Gastrocnemius medialis (tissue), 4 donors: ENCODE measurements around the gene NCK2.

Experiments
- POLR2A ChIP-seq, 2 donors: fragments of 450-650 bp; IDR thresholded peaks; one replicate each; pipeline ENCODE4 v1.6.1; 2017; ENCODE audit warnings: antibody characterized with exemption in 2 of 2, mild to moderate bottlenecking in 2 of 2, moderate library complexity in 2 of 2
- TF ChIP-seq, protein P1 (sequence below), 5 experiments: fragments of 450-650 bp in 3 of 5; fragments of 200-600 bp in 2 of 5; sonication (generic) in 2 of 5; IDR thresholded peaks in 4 of 5; conservative IDR thresholded peaks in 1 of 5; 1 replicate in 4 of 5; 2 replicates in 1 of 5; pipeline ENCODE4 v1.5.1; 2016 to 2019; ENCODE audit warnings: antibody characterized with exemption in 5 of 5, mild to moderate bottlenecking in 3 of 5, moderate library complexity in 3 of 5

DNA sequence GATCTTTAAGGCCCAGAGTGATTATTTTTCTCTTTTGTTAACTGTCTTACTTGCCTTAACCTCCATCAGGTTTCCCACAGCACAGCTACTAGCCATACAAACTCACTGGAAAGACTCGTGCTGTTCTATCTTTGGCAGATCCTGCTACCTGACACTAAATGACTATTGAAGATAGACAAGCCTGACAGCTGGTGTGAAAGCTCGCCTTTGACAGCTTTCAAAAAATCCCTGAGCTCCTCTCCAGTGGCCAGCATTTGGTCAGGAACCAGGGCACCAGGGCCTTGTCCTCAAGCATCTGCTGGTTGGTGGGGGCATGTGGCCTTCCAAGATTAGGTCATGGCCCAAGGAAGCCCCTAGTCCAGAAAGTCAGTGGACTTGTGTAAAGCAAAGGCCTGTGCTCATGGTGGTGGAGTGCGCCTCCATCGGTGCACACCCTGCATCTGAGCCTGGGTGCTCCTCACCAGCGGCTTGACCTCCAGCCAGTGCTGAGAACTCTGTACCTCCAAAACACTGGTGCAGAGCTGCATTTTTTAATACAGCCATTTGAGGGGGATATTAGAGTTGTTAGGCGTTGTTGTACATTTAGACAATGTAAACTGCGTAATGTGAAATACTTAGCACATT is 158.5 kb downstream of the NCK2 start:
- no peak for TF ChIP-seq POLR2A (IDR thresholded peaks at IDR 0.05)
- TF ChIP-seq, protein P1, sequence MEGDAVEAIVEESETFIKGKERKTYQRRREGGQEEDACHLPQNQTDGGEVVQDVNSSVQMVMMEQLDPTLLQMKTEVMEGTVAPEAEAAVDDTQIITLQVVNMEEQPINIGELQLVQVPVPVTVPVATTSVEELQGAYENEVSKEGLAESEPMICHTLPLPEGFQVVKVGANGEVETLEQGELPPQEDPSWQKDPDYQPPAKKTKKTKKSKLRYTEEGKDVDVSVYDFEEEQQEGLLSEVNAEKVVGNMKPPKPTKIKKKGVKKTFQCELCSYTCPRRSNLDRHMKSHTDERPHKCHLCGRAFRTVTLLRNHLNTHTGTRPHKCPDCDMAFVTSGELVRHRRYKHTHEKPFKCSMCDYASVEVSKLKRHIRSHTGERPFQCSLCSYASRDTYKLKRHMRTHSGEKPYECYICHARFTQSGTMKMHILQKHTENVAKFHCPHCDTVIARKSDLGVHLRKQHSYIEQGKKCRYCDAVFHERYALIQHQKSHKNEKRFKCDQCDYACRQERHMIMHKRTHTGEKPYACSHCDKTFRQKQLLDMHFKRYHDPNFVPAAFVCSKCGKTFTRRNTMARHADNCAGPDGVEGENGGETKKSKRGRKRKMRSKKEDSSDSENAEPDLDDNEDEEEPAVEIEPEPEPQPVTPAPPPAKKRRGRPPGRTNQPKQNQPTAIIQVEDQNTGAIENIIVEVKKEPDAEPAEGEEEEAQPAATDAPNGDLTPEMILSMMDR (IDR thresholded peaks at IDR 0.05 in 4 of 5, conservative IDR thresholded peaks at IDR 0.05 in 1 of 5) = no peak
